ENCODE measurements around the gene MYZAP. TPM values are rescaled to one million over a fixed set of nuclear protein-coding genes. Genes with fewer than 3 reads are reported as not detected.

Gene MYZAP
- not detected for total RNA-seq

- POLR2A ChIA-PET: no interaction called here
- CTCF ChIA-PET: no interaction called here
These were observed at the start of gene MYZAP for GRCh38 chr15:57591822-57592367. Gene MYZAP, plus strand, starts transcription at chr15:57591904. Its CDS starts 131 bp downstream, at chr15:57592035.

DNA sequence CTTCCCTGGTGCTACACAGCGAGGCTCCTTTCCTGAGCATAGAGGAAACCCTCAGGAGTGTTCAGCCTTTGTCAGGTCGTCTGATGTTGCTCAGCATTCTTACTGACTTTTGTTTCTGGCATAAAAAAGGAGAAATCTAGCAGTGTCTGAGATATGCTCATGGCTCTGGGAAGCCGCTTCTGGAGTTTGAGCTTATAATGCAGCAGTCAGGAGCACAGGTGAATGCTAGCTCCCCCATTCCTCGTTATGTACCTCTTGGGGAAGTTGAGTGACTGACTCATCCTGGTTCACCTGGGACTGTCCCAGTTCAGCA is 49.2 kb upstream of the MYZAP start:
- ChIA-PET POLR2A (no interaction called here), CTCF (interaction anchor here (1.2 kb wide), 2 partner anchors 15 to 194 kb away, joined by 3 to 4 read pairs; no protein-coding TSS in a partner anchor)

GRCh38 chr15:57544848-57545480 is 46.7 kb upstream of the MYZAP start:
- ChIA-PET CTCF (interaction anchor here (1.2 kb wide), 1 partner anchor 204 kb away, joined by 5 read pairs; no protein-coding TSS in a partner anchor), POLR2A (no interaction called here)

GRCh38 chr15:57545995-57546394 is 45.7 kb upstream of the MYZAP start:
- ChIA-PET POLR2A (no interaction called here), CTCF (interaction anchor here (1.2 kb wide), 1 partner anchor 205 kb away, joined by 5 read pairs; no protein-coding TSS in a partner anchor)

- POLR2A ChIA-PET: no interaction called here
- CTCF ChIA-PET: no interaction called here
These were observed 44.4 kb upstream of the MYZAP start for GRCh38 chr15:57547243-57547755.

DNA sequence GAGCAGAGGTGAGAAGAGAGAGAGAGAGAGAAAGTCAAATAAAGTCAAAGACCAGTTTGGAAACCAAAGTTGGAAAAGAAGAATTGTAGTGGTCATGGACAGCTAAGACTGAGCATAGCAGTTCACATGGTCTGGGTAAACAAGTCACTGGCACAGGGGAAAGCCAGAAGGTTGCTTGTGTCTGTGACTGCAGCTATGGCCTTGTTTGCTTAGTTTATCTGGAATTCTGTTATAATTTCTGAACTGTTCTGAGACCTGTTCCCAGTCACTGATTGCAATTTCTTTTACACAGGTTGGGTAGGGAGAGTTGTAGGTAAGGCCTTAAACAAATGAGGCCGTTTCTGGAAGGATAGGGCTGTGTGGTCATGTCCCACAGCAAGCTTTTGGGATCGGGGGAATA is 43.4 kb upstream of the MYZAP start:
- ChIA-PET CTCF (no interaction called here), POLR2A (no interaction called here)

GRCh38 chr15:57548835-57549234 is 42.9 kb upstream of the MYZAP start:
- POLR2A ChIA-PET: no interaction called here
- CTCF ChIA-PET: no interaction called here

DNA sequence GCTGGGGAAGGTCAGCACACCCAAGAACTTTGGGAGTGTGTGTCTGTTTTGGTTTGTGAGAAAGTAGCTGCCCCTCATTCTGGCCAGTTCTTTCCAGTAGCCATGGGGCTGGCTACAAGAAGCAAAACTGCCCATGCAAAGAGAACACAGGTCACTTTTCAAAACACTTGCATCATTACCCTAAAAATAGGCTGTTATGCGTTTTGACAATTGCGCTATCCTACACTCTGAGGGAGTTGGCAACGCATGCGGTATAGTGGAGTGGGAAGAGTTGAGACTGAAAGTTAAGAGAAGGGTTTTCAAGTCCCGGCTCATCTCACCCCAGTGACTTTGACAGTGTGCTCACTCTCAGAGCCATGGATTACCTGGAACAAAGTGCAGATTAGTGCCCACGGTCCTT is 41.8 kb upstream of the MYZAP start:
- CTCF ChIA-PET: interaction anchor here (0.6 to 1.7 kb wide), 2 partner anchors 8 to 809 kb away, joined by 3 to 4 read pairs; no protein-coding TSS in a partner anchor
- POLR2A ChIA-PET: no interaction called here

GRCh38 chr15:57550640-57551039 is 41.1 kb upstream of the MYZAP start:
- ChIA-PET POLR2A (no interaction called here), CTCF (interaction anchor here (1.7 kb wide), 1 partner anchor 9 kb away, joined by 4 read pairs; no protein-coding TSS in a partner anchor)

GRCh38 chr15:57551715-57552677 is 39.7 kb upstream of the MYZAP start:
- POLR2A ChIA-PET: no interaction called here

GRCh38 chr15:57552678-57553334 is 38.9 kb upstream of the MYZAP start:
- ChIA-PET CTCF (no interaction called here), POLR2A (no interaction called here)

More at GRCh38 chr15:57551715-57552677, 39.7 kb upstream of the MYZAP start:
- CTCF ChIA-PET: interaction anchor here (1.7 kb wide), 1 partner anchor 10 kb away, joined by 4 read pairs; no protein-coding TSS in a partner anchor

- ChIA-PET POLR2A (no interaction called here), CTCF (no interaction called here)
These were observed 38.2 kb upstream of the MYZAP start for GRCh38 chr15:57553526-57553925.

GRCh38 chr15:57554063-57554811 is 37.5 kb upstream of the MYZAP start:
- ChIA-PET POLR2A (no interaction called here), CTCF (no interaction called here)

GRCh38 chr15:57554812-57555179 is 36.9 kb upstream of the MYZAP start:
- POLR2A ChIA-PET: no interaction called here
- CTCF ChIA-PET: no interaction called here

DNA sequence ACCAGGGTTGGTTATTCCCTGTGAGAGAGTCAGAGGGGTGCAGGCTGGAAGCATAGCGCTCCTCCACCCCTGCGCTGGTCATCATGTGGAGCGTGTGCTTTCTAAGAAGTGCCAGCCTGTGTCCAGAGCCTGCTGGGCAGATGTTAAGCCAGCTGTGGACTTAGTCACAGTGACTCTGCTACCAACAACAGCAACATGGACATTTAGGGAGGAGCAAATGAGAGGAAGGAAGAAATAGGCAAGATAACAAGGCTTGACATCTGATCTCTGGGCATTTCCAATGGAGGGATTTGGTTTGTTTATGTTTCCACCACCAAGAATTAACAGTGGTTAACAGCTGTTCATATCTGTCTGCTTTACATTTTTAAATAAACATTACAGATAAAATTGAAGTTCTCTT is 36.4 kb upstream of the MYZAP start:
- POLR2A ChIA-PET: no interaction called here
- CTCF ChIA-PET: no interaction called here

DNA sequence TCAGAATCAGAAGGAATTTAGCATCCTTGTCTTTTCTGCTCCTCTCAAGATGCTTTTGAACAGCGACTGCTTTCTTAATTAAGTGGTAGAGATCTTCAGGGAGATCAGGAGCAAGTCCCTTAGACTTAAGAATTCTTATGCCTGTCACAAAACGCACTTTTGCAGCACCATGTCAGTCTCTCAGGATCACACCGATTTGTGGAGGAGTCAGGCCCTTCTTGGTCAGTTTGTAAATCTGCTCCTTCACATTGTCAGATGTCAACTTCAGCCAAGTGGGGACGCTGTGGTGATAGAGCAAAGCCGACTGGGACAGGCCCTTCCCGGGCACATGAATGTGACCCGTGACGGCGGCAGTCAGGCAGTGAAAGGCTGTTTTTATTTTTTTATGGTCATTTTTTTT is 35.7 kb upstream of the MYZAP start:
- POLR2A ChIA-PET: no interaction called here

DNA sequence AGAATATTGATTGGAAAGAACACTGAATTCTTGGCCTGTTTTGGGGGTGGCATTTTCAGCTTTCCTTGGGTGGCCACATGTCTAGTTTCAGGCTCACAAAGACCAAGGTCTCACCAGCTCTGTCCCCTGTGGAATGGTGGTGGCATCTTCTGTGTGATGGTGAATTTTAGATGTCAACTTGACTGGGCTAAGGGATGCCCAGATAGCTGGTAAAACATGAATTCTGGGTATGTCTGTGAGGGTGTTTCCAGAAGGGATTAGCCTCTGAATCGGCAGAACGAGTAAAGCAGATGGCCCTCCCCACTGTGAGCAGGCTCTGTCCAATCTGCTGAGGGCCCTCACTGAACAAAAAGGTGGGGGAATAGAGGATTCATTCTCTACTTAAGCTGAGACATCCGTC is 34.4 kb upstream of the MYZAP start:
- POLR2A ChIA-PET: no interaction called here
- CTCF ChIA-PET: no interaction called here

More for the DNA sequence above, 35.7 kb upstream of the MYZAP start:
- CTCF ChIA-PET: no interaction called here

- POLR2A ChIA-PET: no interaction called here
- CTCF ChIA-PET: no interaction called here
These were observed 33.9 kb upstream of the MYZAP start for GRCh38 chr15:57557810-57558209.

DNA sequence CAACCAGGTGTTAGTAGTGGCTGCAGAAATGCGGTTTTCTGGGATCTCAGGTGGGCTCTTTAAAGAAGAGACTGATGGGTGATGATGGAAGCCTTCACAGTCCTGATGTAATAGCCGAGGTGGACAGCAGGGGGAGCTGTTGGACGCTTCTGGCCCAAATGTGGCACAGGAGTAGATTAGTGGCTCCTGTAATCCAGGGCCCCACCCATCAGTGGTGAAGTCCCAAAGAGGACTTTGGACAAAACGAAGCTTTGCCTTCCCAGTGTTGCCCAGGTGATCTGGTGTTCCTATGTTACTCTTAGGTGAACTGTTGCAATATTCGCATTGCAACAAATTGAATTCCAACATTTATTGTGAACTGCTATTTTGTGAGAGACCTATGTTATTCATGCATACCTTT is 31.8 kb upstream of the MYZAP start:
- POLR2A ChIA-PET: no interaction called here
- CTCF ChIA-PET: interaction anchor here (0.7 to 1.8 kb wide), 6 partner anchors 32 to 301 kb away, joined by 3 to 8 read pairs (median 4); partner anchors contain the start of gene POLR2M
